Mucosa of descending colon (tissue), 3 donors: ENCODE measurements around the gene DMGDH. TPM values are rescaled to one million over a fixed set of nuclear protein-coding genes. Genes with fewer than 3 reads are reported as not detected.

ENCODE experiments used
- ATAC-seq: fragments of 200-7000 bp; cut with Tn5 transposase; one replicate; pipeline ENCODE4 v1.9.1; 2020; ENCODE audit warnings: mild to moderate bottlenecking, moderate library complexity
- DNase-seq, 3 donors: peaks; one replicate each; pipeline ENCODE4 v3.0.0-alpha.2; 2020
- H3K36me3 ChIP-seq: fragments of 200-600 bp; one replicate; pipeline ENCODE4 v1.8.0; 2021; ENCODE audit warnings: low read depth, mild to moderate bottlenecking
- H3K4me1 ChIP-seq: fragments of 200-600 bp; one replicate; pipeline ENCODE4 v1.8.0; 2021; ENCODE audit warnings: low read depth, mild to moderate bottlenecking
- H3K4me3 ChIP-seq: fragments of 200-600 bp; one replicate; pipeline ENCODE4 v1.8.0; 2021; ENCODE audit warnings: mild to moderate bottlenecking
- H3K9me3 ChIP-seq: fragments of 200-600 bp; one replicate; pipeline ENCODE4 v1.8.0; 2021; ENCODE audit warnings: mild to moderate bottlenecking
- intact Hi-C, 2 donors: fragments of 100-400 bp; cut with DNase I in 1 of 2; cut with micrococcal nuclease in 1 of 2; formaldehyde crosslinking; loops; one replicate each; pipeline versions ENCODE4 v1.11.0 to v1.11.1; 2022; cut with DNase I, micrococcal nuclease
- total RNA-seq, 3 donors: library from RNA; stranded (reverse); fragmentation: NEBNext Ultra II Directional in 2 of 3; extraction: Animal tissue kit (Norgen Biotek cat#: 25700) in 2 of 3; gene quantifications; one replicate each; pipeline versions ENCODE4 v1.2.1 to v1.2.4, GENCODE V29; 2021 to 2023
- TF ChIP-seq, protein P1 (sequence below): fragments of 200-600 bp; IDR thresholded peaks from one replicate; pipeline ENCODE4 v1.8.0; 2022; ENCODE audit warnings: antibody characterized with exemption, mild to moderate bottlenecking
- donor health status: DM: no; HTN: no; CAD: no; lungs with moderate emphysema.
- donor health status: DM: no; HTN: no; CAD: no.
- donor health status: DM: no; HTN: yes; CAD: no.

The DMGDH gene
- total RNA-seq, 3 donors from 2014 or later: 1.2 to 3.6 (median 1.8) TPM

- H3K4me3 ChIP-seq: no peak overlapping the region
- H3K4me1 ChIP-seq: peaks cover 4% of the 10 kb centered on the region
- DNase-seq (no peak), ATAC-seq (no peak)
- no peaks in the 10 kb centered on the region for H3K9me3 ChIP-seq
- intact Hi-C loops: loop anchor here (2.0 to 10.0 kb wide), 3 partner anchors 109 to 441 kb away; no protein-coding TSS in a partner anchor
- TF ChIP-seq, protein P1, sequence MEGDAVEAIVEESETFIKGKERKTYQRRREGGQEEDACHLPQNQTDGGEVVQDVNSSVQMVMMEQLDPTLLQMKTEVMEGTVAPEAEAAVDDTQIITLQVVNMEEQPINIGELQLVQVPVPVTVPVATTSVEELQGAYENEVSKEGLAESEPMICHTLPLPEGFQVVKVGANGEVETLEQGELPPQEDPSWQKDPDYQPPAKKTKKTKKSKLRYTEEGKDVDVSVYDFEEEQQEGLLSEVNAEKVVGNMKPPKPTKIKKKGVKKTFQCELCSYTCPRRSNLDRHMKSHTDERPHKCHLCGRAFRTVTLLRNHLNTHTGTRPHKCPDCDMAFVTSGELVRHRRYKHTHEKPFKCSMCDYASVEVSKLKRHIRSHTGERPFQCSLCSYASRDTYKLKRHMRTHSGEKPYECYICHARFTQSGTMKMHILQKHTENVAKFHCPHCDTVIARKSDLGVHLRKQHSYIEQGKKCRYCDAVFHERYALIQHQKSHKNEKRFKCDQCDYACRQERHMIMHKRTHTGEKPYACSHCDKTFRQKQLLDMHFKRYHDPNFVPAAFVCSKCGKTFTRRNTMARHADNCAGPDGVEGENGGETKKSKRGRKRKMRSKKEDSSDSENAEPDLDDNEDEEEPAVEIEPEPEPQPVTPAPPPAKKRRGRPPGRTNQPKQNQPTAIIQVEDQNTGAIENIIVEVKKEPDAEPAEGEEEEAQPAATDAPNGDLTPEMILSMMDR: no peak
- no peaks in the 10 kb centered on the region for H3K36me3 ChIP-seq
These were observed 45.5 kb downstream of the DMGDH start for GRCh38 chr5:79023947-79024346.

DNA sequence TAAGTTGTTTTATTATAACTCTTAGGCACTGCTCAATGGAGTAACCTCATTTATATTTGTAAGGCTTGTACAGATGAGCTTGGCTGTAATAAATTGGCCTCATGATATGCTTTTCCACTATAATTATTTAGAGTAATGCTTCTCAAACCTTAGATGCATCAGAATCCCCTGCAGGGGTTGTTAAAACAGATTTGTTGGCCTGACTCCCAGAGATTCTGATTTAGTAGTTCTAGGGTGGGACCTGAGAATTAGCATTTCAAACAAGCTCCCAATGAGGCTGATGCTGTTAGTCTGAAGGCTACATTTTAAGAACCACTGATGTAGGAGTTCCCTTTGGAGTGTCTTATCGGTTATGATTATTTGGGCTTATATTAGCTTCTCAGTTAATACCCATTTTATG, 46.1 kb downstream of the DMGDH start:
- H3K36me3 ChIP-seq: no peaks in the 10 kb centered on the region
- intact Hi-C loops: loop anchor here in 1 of 2 donors (10.0 kb wide), 2 partner anchors 111 to 441 kb away; no protein-coding TSS in a partner anchor
- H3K4me1 ChIP-seq: peaks cover 4% of the 10 kb centered on the region
- no peak for ATAC-seq
- H3K4me3 ChIP-seq: no peak overlapping the region
- no peaks in the 10 kb centered on the region for H3K9me3 ChIP-seq
- TF ChIP-seq, protein P1: no peak
- DNase-seq: no peak

DNA sequence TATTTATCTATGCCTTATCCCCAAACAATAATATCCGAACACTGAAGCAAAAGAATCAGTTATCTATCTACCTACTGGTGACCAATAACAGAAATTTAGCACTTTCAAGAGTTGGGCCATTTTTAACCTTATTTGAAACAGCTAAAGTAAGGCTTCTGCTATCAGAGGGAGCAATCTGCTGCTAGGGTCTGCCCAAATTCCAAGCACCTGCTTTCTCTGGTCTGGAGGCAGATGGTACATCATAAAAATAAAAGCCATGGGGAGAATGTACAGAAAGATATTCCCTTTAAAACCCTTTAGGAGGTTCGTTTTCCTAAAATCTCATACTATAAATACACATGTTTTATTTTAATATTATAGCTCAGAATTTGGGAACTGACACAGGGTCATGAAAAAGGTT, 46.7 kb downstream of the DMGDH start:
- DNase-seq: no peak
- no peak for ATAC-seq
- intact Hi-C loops: loop anchor here in 1 of 2 donors (10.0 kb wide), 2 partner anchors 112 to 442 kb away; no protein-coding TSS in a partner anchor
- peaks cover 4% of the 10 kb centered on the region for H3K4me1 ChIP-seq
- no peaks in the 10 kb centered on the region for H3K9me3 ChIP-seq
- H3K4me3 ChIP-seq: no peak overlapping the region
- TF ChIP-seq, protein P1: no peak
- no peaks in the 10 kb centered on the region for H3K36me3 ChIP-seq

DNA sequence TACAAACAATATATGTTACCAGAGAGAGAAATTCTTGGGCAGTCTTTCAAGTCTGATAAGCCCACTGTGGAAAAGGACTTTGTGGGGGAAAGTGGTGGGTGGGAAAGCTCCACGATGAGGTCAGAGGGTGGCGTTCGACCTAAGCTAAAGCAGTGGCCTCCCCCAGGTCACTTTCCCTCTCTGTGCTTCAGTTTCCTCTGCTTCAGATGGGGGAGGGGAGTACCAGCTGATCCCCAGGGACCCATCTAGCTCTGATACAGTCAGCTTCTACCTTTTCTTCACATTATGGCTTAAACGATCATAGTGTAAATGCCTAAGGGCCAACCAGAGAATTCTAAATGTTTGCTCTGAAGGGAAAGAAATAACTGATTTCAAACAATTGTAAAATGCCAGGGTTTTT, 47.7 kb downstream of the DMGDH start:
- ATAC-seq (no peak), DNase-seq (no peak)
- TF ChIP-seq, protein P1: no peak
- intact Hi-C loops: loop anchor here in 1 of 2 donors (10.0 kb wide), 2 partner anchors 113 to 443 kb away; no protein-coding TSS in a partner anchor
- Histone ChIP-seq H3K9me3 (no peaks in the 10 kb centered on the region), H3K4me3 (no peak overlapping the region), H3K36me3 (no peaks in the 10 kb centered on the region), H3K4me1 (peaks cover 4% of the 10 kb centered on the region)

- TF ChIP-seq, protein P1: peak; percentile 66
- H3K4me3 ChIP-seq: no peak overlapping the region
- no peaks in the 10 kb centered on the region for H3K36me3 ChIP-seq
- no peaks in the 10 kb centered on the region for H3K9me3 ChIP-seq
- peaks cover 4% of the 10 kb centered on the region for H3K4me1 ChIP-seq
- peak in 2 of 3 donors; percentile 50 to 73 for DNase-seq
- intact Hi-C loops: loop anchor here in 1 of 2 donors (10.0 kb wide), 2 partner anchors 114 to 444 kb away; no protein-coding TSS in a partner anchor
- ATAC-seq: peak; percentile 91
These were observed 48.5 kb downstream of the DMGDH start for GRCh38 chr5:79020861-79021561.
